ENCODE data around the gene NTF3.

The NTF3 gene

GRCh38 chr12:5456906-5457305, 25.0 kb downstream of the NTF3 start:
- DNase-seq (ENCODE audit: low read depth, low spot score) = peak; percentile 72

GRCh38 chr12:5458229-5459050, 26.5 kb downstream of the NTF3 start:
- peak; percentile 62 for DNase-seq (ENCODE audit: low read depth, low spot score)

GRCh38 chr12:5459051-5459782, 27.3 kb downstream of the NTF3 start:
- DNase-seq (ENCODE audit: low read depth, low spot score) = no peak

- no peak for DNase-seq (ENCODE audit: low read depth, low spot score)
Measured at GRCh38 chr12:5460817-5461216, 28.9 kb downstream of the NTF3 start.

GRCh38 chr12:5461966-5462365, 30.1 kb downstream of the NTF3 start:
- DNase-seq (ENCODE audit: low read depth, low spot score) = no peak

GRCh38 chr12:5464096-5464495, 32.2 kb downstream of the NTF3 start:
- DNase-seq (ENCODE audit: low read depth, low spot score) = no peak

GRCh38 chr12:5465384-5465783, 33.5 kb downstream of the NTF3 start:
- no peak for DNase-seq (ENCODE audit: low read depth, low spot score)

- DNase-seq (ENCODE audit: low read depth, low spot score) = no peak
Measured at GRCh38 chr12:5466521-5466960, 34.6 kb downstream of the NTF3 start.

- DNase-seq (ENCODE audit: low read depth, low spot score) = no peak
Measured at GRCh38 chr12:5467931-5468330, 36.0 kb downstream of the NTF3 start.

GRCh38 chr12:5470221-5470620, 38.3 kb downstream of the NTF3 start:
- DNase-seq (ENCODE audit: low read depth, low spot score) = no peak

GRCh38 chr12:5470703-5471102, 38.8 kb downstream of the NTF3 start:
- DNase-seq (ENCODE audit: low read depth, low spot score) = no peak

- DNase-seq (ENCODE audit: low read depth, low spot score) = no peak
Measured at GRCh38 chr12:5473076-5473782, 41.3 kb downstream of the NTF3 start.

- DNase-seq (ENCODE audit: low read depth, low spot score) = no peak
Measured at GRCh38 chr12:5473783-5474116, 41.8 kb downstream of the NTF3 start.

GRCh38 chr12:5476356-5476755, 44.4 kb downstream of the NTF3 start:
- no peak for DNase-seq (ENCODE audit: low read depth, low spot score)

GRCh38 chr12:5478081-5478706, 46.3 kb downstream of the NTF3 start:
- peak; percentile 59 for DNase-seq (ENCODE audit: low read depth, low spot score)

GRCh38 chr12:5479761-5480160, 47.9 kb downstream of the NTF3 start:
- no peak for DNase-seq (ENCODE audit: low read depth, low spot score)

GRCh38 chr12:5480218-5480937, 48.5 kb downstream of the NTF3 start:
- DNase-seq (ENCODE audit: low read depth, low spot score) = no peak

GRCh38 chr12:5480938-5481303, 49.0 kb downstream of the NTF3 start:
- DNase-seq (ENCODE audit: low read depth, low spot score) = peak; percentile 15

GRCh38 chr12:5481645-5482044, 49.7 kb downstream of the NTF3 start:
- DNase-seq (ENCODE audit: low read depth, low spot score) = no peak

- DNase-seq (ENCODE audit: low read depth, low spot score) = no peak
Measured at GRCh38 chr12:5484426-5484825, 52.5 kb downstream of the NTF3 start.

- no peak for DNase-seq (ENCODE audit: low read depth, low spot score)
Measured at GRCh38 chr12:5485454-5485853, 53.5 kb downstream of the NTF3 start.

All from astrocyte of the hippocampus (primary cell).